ENCODE measurements around the gene MAP3K13. TPM values are rescaled to one million over a fixed set of nuclear protein-coding genes. Genes with fewer than 3 reads are reported as not detected.
A peak's percentile ranks its signal among the peaks of the same experiment; 100 is the strongest.

The MAP3K13 gene
- total RNA-seq, 1 experiment from 2014 or later, result 24.4 TPM

DNA sequence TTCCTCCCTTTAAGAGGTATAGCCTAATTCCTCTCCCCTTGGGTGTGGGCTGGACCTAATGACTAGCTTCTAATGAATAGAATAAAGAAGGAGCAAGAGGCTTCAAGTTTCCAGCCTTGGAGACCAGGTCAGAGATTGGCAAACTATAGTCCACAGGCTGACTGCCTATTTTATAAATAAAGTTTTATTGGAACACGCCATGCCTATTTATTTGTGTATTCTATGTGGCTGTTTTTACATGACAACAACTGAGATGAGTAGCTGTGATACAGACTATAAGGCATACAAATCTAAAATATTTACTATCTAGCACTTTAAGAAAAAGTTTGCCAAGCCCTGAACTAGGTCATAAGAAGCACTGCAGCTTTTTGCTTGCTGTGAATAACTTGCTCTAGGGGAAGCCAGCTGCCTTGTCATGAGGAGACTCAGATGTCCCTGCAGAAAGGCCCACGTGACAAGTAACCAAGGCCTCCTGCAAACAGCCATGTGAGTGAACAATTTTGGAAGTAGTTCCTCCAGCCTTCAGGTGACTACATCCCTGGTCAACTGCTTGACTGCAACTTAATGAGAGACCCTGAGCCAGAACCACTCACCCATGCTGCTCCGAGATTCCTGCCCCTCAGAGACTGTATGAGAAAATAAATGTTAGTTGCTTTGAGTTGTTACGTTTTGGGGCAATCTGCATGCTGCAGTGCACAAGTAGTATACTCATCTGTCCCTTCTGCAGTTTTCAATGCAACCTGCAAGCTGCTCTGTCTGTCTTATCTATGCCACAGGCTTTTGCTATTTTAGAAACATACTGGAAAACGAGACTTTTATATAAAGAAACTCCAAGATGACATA lies 21.1 kb upstream of the MAP3K13 start:
- Histone ChIP-seq H3K79me2 (ENCODE audit: low read length) (no peaks in the 10 kb centered on the region), H3K4me3 (ENCODE audit: low read length) (peak overlapping the region; percentile 39; the same call in 1 of the 2 replicates), H3K4me2 (ENCODE audit: low read length) (peak overlapping the region; percentile 79), H3K27me3 (ENCODE audit: low read length) (no peaks in the 10 kb centered on the region), H3K9ac (ENCODE audit: low read length) (peak overlapping the region; percentile 41), H3K9me3 (ENCODE audit: low read length) (no peaks in the 10 kb centered on the region), H2AFZ (ENCODE audit: low read length) (0 out of 2 replicates have a peak overlapping the region, but pooled peaks have one; percentile 7), H3K4me1 (ENCODE audit: insufficient read depth, low read length) (peaks cover 47% of the 10 kb centered on the region), H3K27ac (ENCODE audit: low read length) (peak overlapping the region; percentile 92), H3K36me3 (ENCODE audit: low read depth, low read length) (no peaks in the 10 kb centered on the region), H3F3A (ENCODE audit: low read length, unreplicated experiment) (peaks cover 14% of the 10 kb centered on the region), H4K20me1 (ENCODE audit: low read length) (no peaks in the 10 kb centered on the region), H3K9me2 (replicated peaks; ENCODE audit: low read length) (no peaks in the 10 kb centered on the region)
- ATAC-seq (peak; percentile 57), DNase-seq (peak; percentile 77)
- ChIA-PET CTCF (interaction anchor here (0.6 to 1.0 kb wide), 2 partner anchors 217 to 570 kb away, joined by 3 read pairs; no protein-coding TSS in a partner anchor), POLR2A (ENCODE audit: unreplicated experiment) (no interaction called here)
- TF ChIP-seq EZH2phosphoT487 (IDR thresholded peaks at IDR 0.05; ENCODE audit: borderline replicate concordance, low read length) (no peak), EZH2 (IDR thresholded peaks at IDR 0.05; ENCODE audit: low read length, unreplicated experiment) (no peak)
- TF ChIP-seq, protein P1, sequence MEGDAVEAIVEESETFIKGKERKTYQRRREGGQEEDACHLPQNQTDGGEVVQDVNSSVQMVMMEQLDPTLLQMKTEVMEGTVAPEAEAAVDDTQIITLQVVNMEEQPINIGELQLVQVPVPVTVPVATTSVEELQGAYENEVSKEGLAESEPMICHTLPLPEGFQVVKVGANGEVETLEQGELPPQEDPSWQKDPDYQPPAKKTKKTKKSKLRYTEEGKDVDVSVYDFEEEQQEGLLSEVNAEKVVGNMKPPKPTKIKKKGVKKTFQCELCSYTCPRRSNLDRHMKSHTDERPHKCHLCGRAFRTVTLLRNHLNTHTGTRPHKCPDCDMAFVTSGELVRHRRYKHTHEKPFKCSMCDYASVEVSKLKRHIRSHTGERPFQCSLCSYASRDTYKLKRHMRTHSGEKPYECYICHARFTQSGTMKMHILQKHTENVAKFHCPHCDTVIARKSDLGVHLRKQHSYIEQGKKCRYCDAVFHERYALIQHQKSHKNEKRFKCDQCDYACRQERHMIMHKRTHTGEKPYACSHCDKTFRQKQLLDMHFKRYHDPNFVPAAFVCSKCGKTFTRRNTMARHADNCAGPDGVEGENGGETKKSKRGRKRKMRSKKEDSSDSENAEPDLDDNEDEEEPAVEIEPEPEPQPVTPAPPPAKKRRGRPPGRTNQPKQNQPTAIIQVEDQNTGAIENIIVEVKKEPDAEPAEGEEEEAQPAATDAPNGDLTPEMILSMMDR (conservative IDR thresholded peaks at IDR 0.05; ENCODE audit: low read depth, low read length), result no peak
- intact Hi-C loops (cut with micrococcal nuclease), result loop anchor here (5.0 kb wide), 1 partner anchor 215 kb away; no protein-coding TSS in a partner anchor
- no TSS peak for BruUV-seq (replicated peaks)

DNA sequence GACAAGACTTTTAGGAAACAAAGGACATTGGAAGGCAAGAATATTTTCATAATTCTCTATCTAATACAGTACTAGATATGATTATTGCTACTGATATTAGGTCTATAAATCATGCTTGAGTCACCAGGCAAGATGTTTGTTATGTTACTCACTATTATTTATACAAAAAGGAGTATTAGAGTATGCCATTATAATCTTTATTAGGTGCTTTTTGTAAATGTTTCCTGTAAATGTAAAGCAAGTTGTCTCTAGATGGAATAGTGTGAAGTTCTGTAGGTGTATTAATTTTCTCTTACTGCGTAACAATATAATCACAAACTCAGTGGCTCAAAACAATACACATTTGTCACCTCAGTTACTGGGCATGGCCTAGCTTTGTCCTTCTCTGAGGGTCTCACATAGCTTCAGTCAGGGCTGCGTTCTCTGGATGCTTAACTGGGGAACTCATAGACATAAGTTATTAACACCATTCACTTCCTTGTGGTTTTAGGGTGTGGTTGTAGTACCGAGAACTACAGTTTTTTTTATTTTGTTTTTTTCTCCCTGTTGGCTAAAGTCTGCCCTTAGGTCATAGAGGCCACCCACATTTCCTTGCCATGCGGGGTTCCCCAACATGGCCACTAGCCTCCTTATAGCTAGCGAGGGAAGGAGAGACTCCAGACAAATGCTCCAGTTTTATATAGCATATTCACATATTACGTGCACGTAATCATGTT lies 20.3 kb upstream of the MAP3K13 start:
- peak overlapping the region; percentile 92 for H3K27ac ChIP-seq (ENCODE audit: low read length)
- H3K9ac ChIP-seq (ENCODE audit: low read length), result peak overlapping the region; percentile 41
- H3K4me1 ChIP-seq (ENCODE audit: insufficient read depth, low read length), result peaks cover 44% of the 10 kb centered on the region
- peak overlapping the region; percentile 39 for H3K4me3 ChIP-seq (ENCODE audit: low read length)
- no peaks in the 10 kb centered on the region for H3K79me2 ChIP-seq (ENCODE audit: low read length)
- H2AFZ ChIP-seq (ENCODE audit: low read length), result peak overlapping the region; percentile 26; the same call in 1 of the 2 replicates
- H3F3A ChIP-seq (ENCODE audit: low read length, unreplicated experiment), result peaks cover 10% of the 10 kb centered on the region
- ChIA-PET CTCF (no interaction called here), POLR2A (ENCODE audit: unreplicated experiment) (interaction anchor here (0.7 kb wide), 1 partner anchor 16 kb away, joined by 3 read pairs; no protein-coding TSS in a partner anchor)
- TF ChIP-seq, protein P1 (conservative IDR thresholded peaks at IDR 0.05; ENCODE audit: low read depth, low read length), result no peak
- no peak for TF ChIP-seq EZH2 (IDR thresholded peaks at IDR 0.05; ENCODE audit: low read length, unreplicated experiment)
- TF ChIP-seq EZH2phosphoT487 (IDR thresholded peaks at IDR 0.05; ENCODE audit: borderline replicate concordance, low read length), result no peak
- no peaks in the 10 kb centered on the region for H3K9me3 ChIP-seq (ENCODE audit: low read length)
- H3K36me3 ChIP-seq (ENCODE audit: low read depth, low read length), result no peaks in the 10 kb centered on the region
- no peaks in the 10 kb centered on the region for H4K20me1 ChIP-seq (ENCODE audit: low read length)
- intact Hi-C loops (cut with micrococcal nuclease), result loop anchor here (5.0 kb wide), 1 partner anchor 215 kb away; no protein-coding TSS in a partner anchor
- peak; percentile 76 for DNase-seq
- no peaks in the 10 kb centered on the region for H3K27me3 ChIP-seq (ENCODE audit: low read length)
- peak overlapping the region; percentile 79 for H3K4me2 ChIP-seq (ENCODE audit: low read length)
- BruUV-seq (replicated peaks), result no TSS peak
- no peaks in the 10 kb centered on the region for H3K9me2 ChIP-seq (replicated peaks; ENCODE audit: low read length)
- ATAC-seq, result peak; percentile 71
